Measurements from ENCODE around the gene DDX18. TPM values are rescaled to one million over a fixed set of nuclear protein-coding genes. Genes with fewer than 3 reads are reported as not detected.
A peak's percentile ranks its signal among the peaks of the same experiment; 100 is the strongest.

Gene DDX18
- polyA plus RNA-seq, 1 donor (not counting 4 experiments of a cell fraction or from before 2014, with no cell fraction given): 73.4 TPM

GRCh38 chr2:117785740-117786139 is 28.8 kb upstream of the DDX18 start:
- Histone ChIP-seq H3K4me2 (ENCODE audit: control insufficient read depth, extremely low read depth, insufficient read depth, low read depth, low read length) (no peak overlapping the region), H3K9me1 (ENCODE audit: control insufficient read depth, extremely low read depth, insufficient read depth, low read length) (no peaks in the 10 kb centered on the region), H3K27ac (ENCODE audit: control insufficient read depth, insufficient read depth, low read length) (no peak overlapping the region), H3K27me3 (ENCODE audit: control insufficient read depth, extremely low read depth, insufficient read depth, low read length) (no peaks in the 10 kb centered on the region), H3K36me3 (ENCODE audit: control insufficient read depth in 2 of 2, extremely low read depth in 1 of 2, insufficient read depth in 2 of 2, low read length in 2 of 2) (no peaks in the 10 kb centered on the region), H4K20me1 (ENCODE audit: control insufficient read depth, extremely low read depth, insufficient read depth, low read length) (no peaks in the 10 kb centered on the region), H3K4me3 (ENCODE audit: control insufficient read depth in 2 of 3, extremely low read depth in 1 of 3, insufficient read depth in 2 of 3, low read depth in 1 of 3, low read length in 3 of 3) (no peak overlapping the region), H3K4me1 (ENCODE audit: control insufficient read depth, extremely low read depth, insufficient read depth, low read length) (no peaks in the 10 kb centered on the region), H2AFZ (ENCODE audit: control insufficient read depth, low read length) (no peak overlapping the region), H3K79me2 (ENCODE audit: control insufficient read depth, insufficient read depth, low read length) (no peaks in the 10 kb centered on the region), H3K9me3 (ENCODE audit: control insufficient read depth, low read depth, low read length) (no peaks in the 10 kb centered on the region), H3K9ac (ENCODE audit: control insufficient read depth, extremely low read depth, insufficient read depth, low read length) (no peak overlapping the region)
- DNase-seq (ENCODE audit: low read depth, low spot score) (peak; percentile 7), FAIRE-seq (peak; percentile 23)
- no peak for TF ChIP-seq EZH2 (IDR thresholded peaks at IDR 0.05; ENCODE audit: low read length)
- TF ChIP-seq CTCF (optimal IDR thresholded peaks at IDR 0.05 in 1 of 3, IDR thresholded peaks at IDR 0.05 in 1 of 3, conservative IDR thresholded peaks at IDR 0.05 in 1 of 3; ENCODE audit: extremely low read depth in 1 of 3, insufficient read depth in 2 of 3, low read length in 3 of 3): peak; percentile 11 to 56 (median 53)
- dilution Hi-C loops (cut with MboI; ENCODE audit: extremely low pct_ligation_motif_present, low sequenced_read_pairs): no loop called here

- FAIRE-seq (no peak), DNase-seq (ENCODE audit: low read depth, low spot score) (no peak)
- no peak overlapping the region for H3K9ac ChIP-seq (ENCODE audit: control insufficient read depth, extremely low read depth, insufficient read depth, low read length)
- TF ChIP-seq EZH2 (IDR thresholded peaks at IDR 0.05; ENCODE audit: low read length) (no peak), CTCF (optimal IDR thresholded peaks at IDR 0.05 in 1 of 3, IDR thresholded peaks at IDR 0.05 in 1 of 3, conservative IDR thresholded peaks at IDR 0.05 in 1 of 3; ENCODE audit: extremely low read depth in 1 of 3, insufficient read depth in 2 of 3, low read length in 3 of 3) (no peak)
- no peaks in the 10 kb centered on the region for H3K4me1 ChIP-seq (ENCODE audit: control insufficient read depth, extremely low read depth, insufficient read depth, low read length)
- dilution Hi-C loops (cut with MboI; ENCODE audit: extremely low pct_ligation_motif_present, low sequenced_read_pairs): no loop called here
- H3K27ac ChIP-seq (ENCODE audit: control insufficient read depth, insufficient read depth, low read length): no peak overlapping the region
- H3K27me3 ChIP-seq (ENCODE audit: control insufficient read depth, extremely low read depth, insufficient read depth, low read length): no peaks in the 10 kb centered on the region
- no peaks in the 10 kb centered on the region for H4K20me1 ChIP-seq (ENCODE audit: control insufficient read depth, extremely low read depth, insufficient read depth, low read length)
- H3K36me3 ChIP-seq (ENCODE audit: control insufficient read depth in 2 of 2, extremely low read depth in 1 of 2, insufficient read depth in 2 of 2, low read length in 2 of 2): no peaks in the 10 kb centered on the region
- no peak overlapping the region for H3K4me2 ChIP-seq (ENCODE audit: control insufficient read depth, extremely low read depth, insufficient read depth, low read depth, low read length)
- H3K4me3 ChIP-seq (ENCODE audit: control insufficient read depth in 2 of 3, extremely low read depth in 1 of 3, insufficient read depth in 2 of 3, low read depth in 1 of 3, low read length in 3 of 3): no peak overlapping the region
- H3K79me2 ChIP-seq (ENCODE audit: control insufficient read depth, insufficient read depth, low read length): no peaks in the 10 kb centered on the region
- H3K9me1 ChIP-seq (ENCODE audit: control insufficient read depth, extremely low read depth, insufficient read depth, low read length): no peaks in the 10 kb centered on the region
- H2AFZ ChIP-seq (ENCODE audit: control insufficient read depth, low read length): no peak overlapping the region
- no peaks in the 10 kb centered on the region for H3K9me3 ChIP-seq (ENCODE audit: control insufficient read depth, low read depth, low read length)
Measured at GRCh38 chr2:117786520-117786919, 28.0 kb upstream of the DDX18 start.

Data from keratinocyte (primary cell).